GM19463 (cell line): ENCODE measurements around the gene LRRC31.
A peak's percentile ranks its signal among the peaks of the same experiment; 100 is the strongest.

Experiments
- ATAC-seq: cut with Tn5 transposase; IDR thresholded peaks from one replicate; pipeline ENCODE4 v1.9.1; 2021; ENCODE audit warnings: mild to moderate bottlenecking, moderate library complexity; ENCODE audit not compliant: unreplicated experiment

Gene LRRC31

DNA sequence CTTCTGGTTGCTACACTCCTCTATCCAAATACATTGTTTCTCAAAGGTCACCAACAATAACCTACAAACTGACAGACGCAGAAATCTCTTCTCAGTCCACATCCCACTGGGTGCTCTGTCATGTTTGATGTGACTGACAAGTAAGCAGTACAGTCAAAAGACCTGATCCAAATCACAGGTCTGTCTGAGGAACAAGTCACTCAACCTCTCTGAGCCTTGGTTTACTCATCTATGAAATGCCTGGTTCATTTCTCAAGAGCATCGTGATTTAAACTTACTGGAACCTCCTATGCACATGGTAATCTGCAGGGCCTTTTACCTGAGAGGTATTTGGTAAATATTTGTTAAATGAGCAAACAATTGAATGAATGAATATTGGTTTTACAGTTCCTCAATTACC is 5.5 kb downstream of the LRRC31 start:
- ATAC-seq, result no peak

- peak; percentile 66 for ATAC-seq
Observed at GRCh38 chr3:169863458-169863899, 6.3 kb downstream of the LRRC31 start.

- ATAC-seq, result no peak
Observed at GRCh38 chr3:169861871-169862270, 7.9 kb downstream of the LRRC31 start.

DNA sequence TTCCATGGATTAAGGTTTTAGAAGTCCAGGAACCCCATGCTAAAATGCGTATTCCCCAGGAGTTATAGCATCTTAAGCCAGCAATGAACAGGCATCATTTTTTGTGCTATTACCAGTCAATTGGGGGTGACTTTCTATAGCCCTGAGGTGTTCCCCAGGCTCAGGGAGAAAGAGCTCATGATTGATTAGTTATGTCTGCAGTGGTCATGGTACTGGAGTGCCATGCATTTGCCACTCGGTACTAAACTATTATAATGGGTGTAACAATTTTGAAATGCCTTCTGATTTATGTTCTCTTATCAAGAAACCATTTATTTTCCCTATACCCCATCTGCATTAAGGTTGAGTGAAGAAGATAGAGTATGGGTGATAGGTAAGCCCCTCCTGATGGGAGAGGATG is 11.9 kb downstream of the LRRC31 start:
- ATAC-seq, result no peak

DNA sequence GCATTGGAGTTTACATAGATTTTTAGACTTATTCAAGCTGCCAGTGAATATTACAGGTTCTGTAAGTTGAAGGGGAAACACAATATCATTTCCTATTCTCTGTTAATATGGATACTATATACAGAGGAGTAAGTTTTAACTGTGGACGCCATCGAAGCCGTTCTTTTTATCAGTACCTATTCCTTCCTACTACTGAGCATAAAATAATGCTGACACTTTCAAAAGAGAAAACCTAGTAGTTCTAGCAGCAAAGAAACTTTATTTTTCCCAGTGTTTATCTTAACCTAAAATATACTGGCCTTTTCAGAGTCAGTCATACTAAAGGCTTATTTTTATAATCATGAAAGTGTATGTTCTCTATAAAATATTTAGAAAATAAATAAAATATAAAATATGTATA is 14.2 kb downstream of the LRRC31 start:
- ATAC-seq, result no peak

DNA sequence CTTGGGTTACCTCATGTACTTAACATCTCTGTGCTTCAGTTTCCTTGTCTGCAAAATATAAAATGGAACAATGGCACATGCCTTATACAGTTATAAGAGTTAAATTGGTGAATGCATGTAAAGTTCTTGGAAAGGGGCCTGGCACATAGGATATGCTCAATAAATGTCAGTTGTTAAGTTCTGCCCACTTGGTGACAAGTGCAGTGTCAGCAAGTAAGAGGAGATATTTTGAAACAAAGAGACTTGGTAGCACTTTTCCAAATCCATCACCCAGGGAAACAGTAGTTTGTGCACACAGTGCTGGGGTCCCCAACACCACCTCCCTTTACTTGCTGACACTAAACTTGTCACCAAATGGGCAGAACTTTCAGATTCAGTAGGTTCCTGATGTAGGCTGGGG is 19.1 kb downstream of the LRRC31 start:
- no peak for ATAC-seq

- ATAC-seq, result no peak
Observed at GRCh38 chr3:169848741-169849140, 21.0 kb downstream of the LRRC31 start.

DNA sequence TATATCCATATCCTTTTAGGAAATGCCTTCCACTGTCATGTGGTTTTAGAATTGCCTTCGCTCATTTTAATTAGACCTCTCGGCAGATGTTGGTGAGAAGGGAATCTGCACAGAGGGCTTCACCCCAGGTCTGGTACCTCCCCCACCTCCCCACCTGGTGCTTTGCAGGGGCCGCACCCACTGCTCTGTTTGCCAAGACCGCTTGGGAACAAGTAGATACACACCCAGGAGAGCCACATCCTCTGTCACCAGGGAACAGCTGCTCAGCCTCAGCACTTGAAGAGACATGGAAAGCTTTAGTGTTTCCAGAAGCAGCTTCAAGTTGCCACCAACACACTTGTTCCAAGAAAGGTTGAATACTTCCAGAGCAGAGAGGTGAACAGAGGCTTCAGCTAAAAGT is 21.8 kb downstream of the LRRC31 start:
- no peak for ATAC-seq

GRCh38 chr3:169846458-169847193 is 23.1 kb downstream of the LRRC31 start:
- peak; percentile 96 for ATAC-seq

GRCh38 chr3:169842960-169843359 is 26.8 kb downstream of the LRRC31 start:
- ATAC-seq, result no peak

DNA sequence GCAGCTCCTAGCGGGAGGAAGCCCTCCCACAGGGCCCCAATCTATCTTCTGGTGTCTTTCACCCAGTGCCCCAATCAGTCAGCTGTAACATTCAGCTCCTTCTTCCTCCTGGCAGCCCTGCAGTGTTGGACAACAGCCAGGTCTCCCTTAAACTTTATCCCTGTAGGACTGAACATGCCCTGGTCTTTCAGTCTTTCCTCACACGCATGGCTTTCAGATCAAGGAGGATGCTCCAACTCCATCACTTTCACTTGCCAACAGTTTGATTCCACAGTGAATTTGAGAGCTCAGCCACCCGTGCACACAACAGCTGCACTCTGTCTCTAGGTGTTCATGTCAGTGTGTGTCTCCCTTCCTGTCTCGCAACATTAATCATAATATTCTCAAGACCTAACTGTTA is 28.6 kb downstream of the LRRC31 start:
- peak; percentile 66 for ATAC-seq

DNA sequence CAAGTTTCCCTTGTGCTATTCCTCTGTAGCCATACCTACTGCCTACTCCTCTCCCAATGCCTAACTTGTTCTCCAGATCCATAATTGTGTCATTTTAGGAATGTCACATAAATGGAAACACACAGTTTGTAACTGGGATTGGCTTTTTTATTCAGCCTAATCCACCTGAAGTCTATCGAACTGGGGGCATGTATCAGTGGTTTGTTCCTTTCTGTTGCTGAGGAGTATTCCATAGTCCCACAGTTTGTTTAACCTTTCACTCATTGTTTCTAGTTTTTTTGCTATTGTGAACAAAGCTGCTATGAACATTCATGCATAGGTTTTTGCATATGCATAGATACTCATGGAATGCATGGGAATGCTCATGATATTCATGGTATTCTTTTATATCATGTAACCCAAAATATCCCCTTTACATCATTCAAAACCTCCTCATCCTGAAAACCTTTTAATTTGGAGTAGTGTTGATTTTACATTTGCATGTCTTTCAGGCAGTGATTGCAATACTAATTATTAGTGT is 31.2 kb downstream of the LRRC31 start:
- no peak for ATAC-seq

DNA sequence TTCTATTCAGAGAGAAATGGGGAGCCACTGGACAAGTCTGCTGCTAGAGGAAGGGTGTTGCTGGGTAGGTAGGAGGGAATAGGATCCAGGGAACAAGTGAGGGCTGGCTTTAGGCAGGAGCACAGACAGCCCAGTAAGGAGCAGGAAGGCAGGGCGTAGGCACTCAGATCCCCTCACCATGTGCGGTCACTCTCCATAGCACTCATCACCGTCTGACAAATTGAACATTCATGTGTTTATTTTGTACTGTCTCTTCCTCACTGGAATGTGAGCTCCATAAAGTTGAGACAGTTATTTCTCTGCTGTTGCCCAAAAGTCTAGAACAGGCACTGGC is 32.8 kb downstream of the LRRC31 start:
- no peak for ATAC-seq

- peak; percentile 87 for ATAC-seq
Observed at GRCh38 chr3:169836078-169836941, 33.4 kb downstream of the LRRC31 start.

DNA sequence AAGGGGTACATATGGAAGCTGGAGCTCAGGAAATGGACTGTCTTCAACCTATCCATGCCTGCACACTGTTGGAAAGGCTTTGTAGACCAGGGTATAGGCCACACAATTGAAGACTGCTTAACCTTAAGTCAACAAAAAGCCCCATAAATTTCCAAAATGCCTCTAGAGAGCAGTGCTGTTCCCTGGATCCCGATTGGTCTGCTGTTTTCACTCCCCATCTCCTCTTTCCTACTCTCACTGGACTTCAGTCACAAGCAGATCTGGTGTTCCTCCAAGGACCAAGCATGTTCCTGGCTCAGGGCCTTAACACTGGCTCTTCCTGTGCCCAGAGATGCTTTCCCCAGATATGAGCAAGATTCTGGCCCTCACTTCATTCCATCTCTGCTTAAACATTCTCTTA is 34.2 kb downstream of the LRRC31 start:
- ATAC-seq, result no peak

- ATAC-seq, result no peak
Observed at GRCh38 chr3:169827712-169828111, 42.0 kb downstream of the LRRC31 start.

DNA sequence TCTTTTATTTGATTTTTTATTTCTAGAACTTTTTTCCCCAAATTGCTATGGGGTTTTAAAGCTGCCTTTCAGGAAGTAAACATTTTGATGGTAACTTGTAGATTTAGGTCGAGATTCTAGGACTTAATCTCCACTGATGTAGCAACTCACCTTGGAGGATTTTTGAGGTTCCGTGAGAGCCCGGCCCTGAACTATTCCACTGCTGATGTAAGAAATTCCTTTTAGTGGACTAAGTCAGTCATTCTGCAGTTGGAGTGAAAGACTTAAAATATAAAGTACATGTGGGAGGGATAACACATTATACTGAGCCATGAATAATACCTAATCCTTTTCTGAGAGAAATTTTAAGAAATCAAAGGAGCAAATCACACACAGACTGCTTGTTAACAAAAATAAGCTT is 44.4 kb downstream of the LRRC31 start:
- ATAC-seq, result no peak

- no peak for ATAC-seq
Observed at GRCh38 chr3:169822983-169823382, 46.8 kb downstream of the LRRC31 start.

DNA sequence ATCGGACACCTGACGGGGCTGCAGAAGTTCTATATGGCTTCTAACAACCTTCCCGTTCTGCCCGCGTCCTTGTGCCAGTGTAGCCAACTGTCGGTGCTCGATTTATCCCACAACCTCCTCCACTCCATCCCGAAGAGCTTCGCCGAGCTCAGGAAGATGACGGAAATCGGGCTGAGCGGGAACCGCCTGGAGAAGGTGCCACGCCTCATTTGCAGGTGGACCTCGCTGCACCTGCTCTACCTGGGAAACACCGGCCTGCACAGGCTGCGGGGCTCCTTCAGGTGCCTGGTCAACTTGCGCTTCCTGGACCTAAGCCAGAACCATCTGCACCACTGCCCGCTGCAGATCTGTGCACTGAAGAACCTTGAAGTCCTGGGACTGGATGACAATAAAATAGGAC is 47.2 kb downstream of the LRRC31 start:
- ATAC-seq, result no peak

- no peak for ATAC-seq
Observed at GRCh38 chr3:169822091-169822490, 47.6 kb downstream of the LRRC31 start.

DNA sequence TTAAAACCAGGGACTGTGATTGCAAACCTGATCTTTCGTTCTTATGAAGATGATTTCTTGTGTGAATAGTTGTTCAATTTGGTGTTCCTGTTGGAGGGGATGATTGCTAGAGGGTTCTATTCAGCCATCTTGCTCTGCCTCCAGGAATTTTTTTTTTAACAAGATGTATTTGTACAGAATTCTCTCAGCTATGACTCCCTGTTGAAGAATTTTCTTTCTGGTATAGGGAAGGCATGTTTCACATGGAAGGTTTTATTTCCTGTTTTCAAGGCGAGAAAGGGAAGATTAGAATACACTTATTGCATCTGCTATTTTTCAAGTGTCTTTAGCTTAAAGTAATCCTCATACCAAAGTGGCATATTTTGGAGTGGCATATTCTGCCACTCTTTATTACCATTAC is 51.4 kb downstream of the LRRC31 start:
- ATAC-seq, result no peak

DNA sequence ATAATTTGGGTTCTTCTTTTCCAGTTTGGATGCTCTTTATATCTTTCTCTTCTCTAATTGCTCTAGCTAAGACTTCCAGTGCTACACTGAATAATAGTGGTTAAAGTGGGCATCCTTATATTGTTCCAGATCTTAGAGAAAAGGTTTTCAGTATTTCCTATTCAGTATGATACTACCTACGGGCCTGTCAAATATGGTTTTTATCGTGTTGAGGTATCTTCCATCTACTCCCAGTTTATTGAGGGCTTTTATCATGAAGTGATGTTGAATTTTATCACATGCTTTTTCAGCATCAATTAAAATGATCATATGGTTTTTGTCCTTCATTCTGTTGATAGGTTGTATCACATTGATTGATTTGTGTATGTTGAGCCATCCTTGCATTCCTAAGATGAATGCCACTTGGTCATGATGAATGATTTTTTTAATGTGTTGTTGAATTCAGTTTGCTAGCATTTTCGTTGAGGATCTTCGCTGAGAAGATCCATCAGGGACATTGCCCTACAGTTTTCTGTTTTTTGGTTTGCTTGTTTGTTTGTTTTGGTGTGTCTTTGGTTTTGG is 54.1 kb downstream of the LRRC31 start:
- ATAC-seq, result no peak
